Measurements from ENCODE around the gene ARHGAP6.

The ARHGAP6 gene

DNA sequence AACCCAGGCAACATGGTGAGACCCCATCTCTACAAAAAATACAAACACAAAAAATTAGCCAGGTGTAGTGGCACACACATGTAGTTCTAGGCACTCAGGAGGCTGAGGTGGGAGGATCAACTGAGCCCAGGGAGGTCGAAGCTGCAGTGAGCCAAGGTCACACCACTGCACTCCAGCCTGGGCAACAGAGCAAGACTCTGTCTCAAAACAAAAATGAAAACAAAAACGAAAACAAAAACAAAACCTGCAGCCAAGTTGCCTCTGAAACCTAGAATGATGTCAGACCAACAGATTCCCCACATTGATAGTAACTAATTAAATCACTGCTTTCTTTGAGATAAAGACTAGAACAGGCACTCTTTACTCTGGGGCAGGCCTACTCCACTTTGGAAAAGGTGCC lies 268.0 kb downstream of the ARHGAP6 start:
- H3K4me3 ChIP-seq (ENCODE audit: low read depth, low read length): no peak overlapping the region
- TF ChIP-seq MYC (IDR thresholded peaks at IDR 0.05; ENCODE audit: low read depth, low read length) (no peak), POLR2A (IDR thresholded peaks at IDR 0.05; ENCODE audit: extremely low read depth, insufficient read length) (no peak)
- TF ChIP-seq, protein P1, sequence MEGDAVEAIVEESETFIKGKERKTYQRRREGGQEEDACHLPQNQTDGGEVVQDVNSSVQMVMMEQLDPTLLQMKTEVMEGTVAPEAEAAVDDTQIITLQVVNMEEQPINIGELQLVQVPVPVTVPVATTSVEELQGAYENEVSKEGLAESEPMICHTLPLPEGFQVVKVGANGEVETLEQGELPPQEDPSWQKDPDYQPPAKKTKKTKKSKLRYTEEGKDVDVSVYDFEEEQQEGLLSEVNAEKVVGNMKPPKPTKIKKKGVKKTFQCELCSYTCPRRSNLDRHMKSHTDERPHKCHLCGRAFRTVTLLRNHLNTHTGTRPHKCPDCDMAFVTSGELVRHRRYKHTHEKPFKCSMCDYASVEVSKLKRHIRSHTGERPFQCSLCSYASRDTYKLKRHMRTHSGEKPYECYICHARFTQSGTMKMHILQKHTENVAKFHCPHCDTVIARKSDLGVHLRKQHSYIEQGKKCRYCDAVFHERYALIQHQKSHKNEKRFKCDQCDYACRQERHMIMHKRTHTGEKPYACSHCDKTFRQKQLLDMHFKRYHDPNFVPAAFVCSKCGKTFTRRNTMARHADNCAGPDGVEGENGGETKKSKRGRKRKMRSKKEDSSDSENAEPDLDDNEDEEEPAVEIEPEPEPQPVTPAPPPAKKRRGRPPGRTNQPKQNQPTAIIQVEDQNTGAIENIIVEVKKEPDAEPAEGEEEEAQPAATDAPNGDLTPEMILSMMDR (IDR thresholded peaks at IDR 0.05; ENCODE audit: low read depth, low read length): no peak
- TF ChIP-seq, protein P2, sequence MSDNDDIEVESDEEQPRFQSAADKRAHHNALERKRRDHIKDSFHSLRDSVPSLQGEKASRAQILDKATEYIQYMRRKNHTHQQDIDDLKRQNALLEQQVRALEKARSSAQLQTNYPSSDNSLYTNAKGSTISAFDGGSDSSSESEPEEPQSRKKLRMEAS (IDR thresholded peaks at IDR 0.05; ENCODE audit: low read depth, low read length): no peak
- no peak for DNase-seq (ENCODE audit: low read depth)

DNA sequence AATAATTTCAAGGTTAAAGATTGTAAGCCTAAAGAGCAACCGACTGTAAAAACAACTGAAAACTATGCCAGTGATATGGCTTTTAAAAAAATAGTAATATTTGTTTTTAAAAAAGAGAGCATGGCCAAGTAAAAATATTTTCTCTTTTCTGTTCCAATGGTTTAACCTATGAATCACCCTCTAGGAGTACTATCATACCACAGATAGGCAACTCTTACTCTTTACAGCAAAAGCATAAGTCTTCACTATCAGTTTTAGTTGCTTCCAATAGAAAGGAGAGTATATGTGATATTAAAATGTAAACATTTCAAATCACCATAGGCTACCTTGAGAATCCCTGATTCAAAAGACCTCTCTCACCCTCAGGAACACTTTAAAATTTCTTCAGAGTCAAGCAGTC lies 269.9 kb downstream of the ARHGAP6 start:
- no peak overlapping the region for H3K4me3 ChIP-seq (ENCODE audit: low read depth, low read length)
- TF ChIP-seq POLR2A (IDR thresholded peaks at IDR 0.05; ENCODE audit: extremely low read depth, insufficient read length) (no peak), MYC (IDR thresholded peaks at IDR 0.05; ENCODE audit: low read depth, low read length) (no peak)
- TF ChIP-seq, protein P1 (IDR thresholded peaks at IDR 0.05; ENCODE audit: low read depth, low read length): no peak
- TF ChIP-seq, protein P2 (IDR thresholded peaks at IDR 0.05; ENCODE audit: low read depth, low read length): no peak
- no peak for DNase-seq (ENCODE audit: low read depth)

DNA sequence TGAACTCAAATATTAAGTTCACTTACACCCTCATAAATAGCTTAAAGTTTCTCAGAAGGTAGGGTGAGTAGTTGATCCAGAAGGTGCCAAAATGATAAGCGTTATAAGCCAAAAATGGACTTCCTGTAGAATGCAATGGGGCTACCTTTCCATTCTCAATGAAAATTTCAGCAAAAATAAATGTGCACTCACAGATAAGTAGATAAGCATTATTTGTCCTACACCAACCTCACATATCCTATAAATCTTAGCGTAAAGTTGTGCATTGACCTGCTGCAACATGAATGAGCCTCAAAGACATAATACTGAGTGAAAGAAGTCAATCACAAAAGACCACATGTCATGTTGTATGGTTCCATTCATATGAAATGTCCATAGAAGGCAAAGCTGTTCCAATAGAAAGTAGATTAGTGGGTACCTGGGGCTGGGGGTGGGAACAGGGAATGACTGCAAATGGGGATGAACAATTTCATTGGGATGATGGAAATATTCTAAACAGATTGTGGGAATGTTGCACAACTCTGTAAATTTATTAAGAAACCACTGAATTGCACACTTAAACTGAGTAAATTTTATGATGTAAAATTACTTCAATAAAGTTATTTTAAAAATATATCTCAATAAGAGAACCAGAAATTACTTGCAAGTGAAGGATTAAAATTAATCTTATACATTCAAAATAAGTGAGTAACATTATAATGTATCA lies 271.6 kb downstream of the ARHGAP6 start:
- TF ChIP-seq, protein P2 (IDR thresholded peaks at IDR 0.05; ENCODE audit: low read depth, low read length): no peak
- TF ChIP-seq, protein P1 (IDR thresholded peaks at IDR 0.05; ENCODE audit: low read depth, low read length): no peak
- TF ChIP-seq POLR2A (IDR thresholded peaks at IDR 0.05; ENCODE audit: extremely low read depth, insufficient read length) (no peak), MYC (IDR thresholded peaks at IDR 0.05; ENCODE audit: low read depth, low read length) (no peak)
- no peak for DNase-seq (ENCODE audit: low read depth)

DNA sequence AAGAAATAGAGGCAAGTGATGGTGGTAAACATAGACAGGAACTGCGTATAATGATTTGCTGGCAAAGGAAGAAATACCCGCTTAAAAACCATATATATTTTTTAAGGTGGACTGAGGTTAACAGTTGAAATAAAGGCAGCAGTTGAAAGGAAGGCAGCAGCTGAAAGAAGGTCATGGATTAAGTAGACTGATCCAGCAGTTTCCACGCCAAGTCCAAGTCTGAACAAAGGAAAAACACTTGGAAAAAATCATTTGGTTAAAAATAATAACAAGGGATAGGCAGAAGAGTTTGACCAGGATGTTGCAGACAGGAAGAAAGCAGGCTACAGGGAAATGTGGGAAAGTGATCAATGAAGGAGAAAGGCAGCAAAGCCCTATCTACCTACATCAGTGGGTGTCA lies 278.9 kb downstream of the ARHGAP6 start:
- no peak for DNase-seq (ENCODE audit: low read depth)
- TF ChIP-seq MYC (IDR thresholded peaks at IDR 0.05; ENCODE audit: low read depth, low read length) (no peak), POLR2A (IDR thresholded peaks at IDR 0.05; ENCODE audit: extremely low read depth, insufficient read length) (no peak)
- TF ChIP-seq, protein P2 (IDR thresholded peaks at IDR 0.05; ENCODE audit: low read depth, low read length): no peak
- TF ChIP-seq, protein P1 (IDR thresholded peaks at IDR 0.05; ENCODE audit: low read depth, low read length): no peak
- no peak overlapping the region for H3K4me3 ChIP-seq (ENCODE audit: low read depth, low read length)

More for the DNA sequence above, 271.6 kb downstream of the ARHGAP6 start:
- H3K4me3 ChIP-seq (ENCODE audit: low read depth, low read length): no peak overlapping the region

DNA sequence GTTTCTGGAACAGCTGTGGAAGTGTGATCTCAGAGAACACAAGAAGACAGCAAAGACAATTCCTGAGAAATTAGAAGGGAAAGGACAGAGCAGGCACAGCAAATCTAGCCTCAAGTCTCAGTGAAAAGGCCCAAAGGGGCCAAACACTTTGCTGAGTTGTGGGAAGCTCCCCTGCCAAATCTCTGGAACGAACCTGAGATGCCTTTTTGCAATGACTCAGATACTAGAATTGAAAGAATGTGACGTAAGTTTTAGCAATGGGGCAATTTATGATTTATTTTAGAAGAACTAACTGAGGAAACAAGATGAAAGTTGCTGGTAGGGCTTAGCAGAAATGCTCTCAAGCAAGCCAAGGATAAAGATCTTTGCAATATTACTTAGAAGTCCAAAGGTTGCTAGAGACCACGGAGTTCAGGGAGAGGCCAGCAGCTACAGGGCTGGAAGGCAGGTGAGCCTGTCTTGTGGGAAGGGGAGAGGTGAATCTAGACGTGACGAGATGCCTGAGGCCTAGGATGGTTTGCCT lies 279.7 kb downstream of the ARHGAP6 start:
- no peak for DNase-seq (ENCODE audit: low read depth)
- H3K4me3 ChIP-seq (ENCODE audit: low read depth, low read length): no peak overlapping the region
- TF ChIP-seq POLR2A (IDR thresholded peaks at IDR 0.05; ENCODE audit: extremely low read depth, insufficient read length) (no peak), MYC (IDR thresholded peaks at IDR 0.05; ENCODE audit: low read depth, low read length) (no peak)
- TF ChIP-seq, protein P1 (IDR thresholded peaks at IDR 0.05; ENCODE audit: low read depth, low read length): no peak
- TF ChIP-seq, protein P2 (IDR thresholded peaks at IDR 0.05; ENCODE audit: low read depth, low read length): no peak
